Measurements from ENCODE around the gene DTNB.
A peak's percentile ranks its signal among the peaks of the same experiment; 100 is the strongest.

DTNB gene

GRCh38 chr2:25523060-25523459 lies 150.3 kb downstream of the DTNB start:
- peaks cover 29% of the 10 kb centered on the region for H3K4me1 ChIP-seq (ENCODE audit: low read length)
- no peak overlapping the region for H3K9ac ChIP-seq (ENCODE audit: low read length)
- no peak overlapping the region for H3K4me2 ChIP-seq (ENCODE audit: low read length)
- H3K36me3 ChIP-seq (replicated peaks; ENCODE audit: low read depth, low read length): no peaks in the 10 kb centered on the region
- no peaks in the 10 kb centered on the region for H3K9me3 ChIP-seq (ENCODE audit: insufficient read depth, low read length)
- H3K27ac ChIP-seq (ENCODE audit: low read length): no peak overlapping the region
- H2AFZ ChIP-seq (ENCODE audit: low read depth, low read length): no peak overlapping the region
- TF ChIP-seq CTCF (IDR thresholded peaks at IDR 0.05; ENCODE audit: low read depth, low read length) (no peak), EZH2phosphoT487 (IDR thresholded peaks at IDR 0.05; ENCODE audit: low read depth) (no peak)
- H4K20me1 ChIP-seq (ENCODE audit: insufficient read depth, low read length): no peaks in the 10 kb centered on the region
- no peak overlapping the region for H3K4me3 ChIP-seq (ENCODE audit: low read length)
- no peaks in the 10 kb centered on the region for H3K79me2 ChIP-seq (ENCODE audit: low read length)
- H3K27me3 ChIP-seq (ENCODE audit: low read depth, low read length): no peaks in the 10 kb centered on the region

GRCh38 chr2:25521665-25522387 lies 151.6 kb downstream of the DTNB start:
- H2AFZ ChIP-seq (ENCODE audit: low read depth, low read length): peak overlapping the region; percentile 66

GRCh38 chr2:25521126-25521525 lies 152.3 kb downstream of the DTNB start:
- Histone ChIP-seq H3K4me1 (ENCODE audit: low read length) (peaks cover 39% of the 10 kb centered on the region), H2AFZ (ENCODE audit: low read depth, low read length) (no peak overlapping the region), H3K4me2 (ENCODE audit: low read length) (peak overlapping the region; percentile 76), H3K4me3 (ENCODE audit: low read length) (peak overlapping the region; percentile 64), H3K36me3 (replicated peaks; ENCODE audit: low read depth, low read length) (no peaks in the 10 kb centered on the region), H3K9me3 (ENCODE audit: insufficient read depth, low read length) (no peaks in the 10 kb centered on the region), H3K27me3 (ENCODE audit: low read depth, low read length) (no peaks in the 10 kb centered on the region), H3K9ac (ENCODE audit: low read length) (peak overlapping the region; percentile 55), H3K79me2 (ENCODE audit: low read length) (no peaks in the 10 kb centered on the region), H4K20me1 (ENCODE audit: insufficient read depth, low read length) (no peaks in the 10 kb centered on the region), H3K27ac (ENCODE audit: low read length) (peak overlapping the region; percentile 70; the same call in 1 of the 2 replicates)
- no peak for TF ChIP-seq CTCF (IDR thresholded peaks at IDR 0.05; ENCODE audit: low read depth, low read length)
- no peak for TF ChIP-seq EZH2phosphoT487 (IDR thresholded peaks at IDR 0.05; ENCODE audit: low read depth)

More at GRCh38 chr2:25521665-25522387, 151.6 kb downstream of the DTNB start:
- Histone ChIP-seq H3K79me2 (ENCODE audit: low read length) (no peaks in the 10 kb centered on the region), H3K27me3 (ENCODE audit: low read depth, low read length) (no peaks in the 10 kb centered on the region), H3K4me1 (ENCODE audit: low read length) (peaks cover 37% of the 10 kb centered on the region), H3K36me3 (replicated peaks; ENCODE audit: low read depth, low read length) (no peaks in the 10 kb centered on the region), H3K9me3 (ENCODE audit: insufficient read depth, low read length) (no peaks in the 10 kb centered on the region), H3K4me3 (ENCODE audit: low read length) (peak overlapping the region; percentile 64), H3K27ac (ENCODE audit: low read length) (peak overlapping the region; percentile 70), H3K9ac (ENCODE audit: low read length) (peak overlapping the region; percentile 55), H3K4me2 (ENCODE audit: low read length) (peak overlapping the region; percentile 76), H4K20me1 (ENCODE audit: insufficient read depth, low read length) (no peaks in the 10 kb centered on the region)
- TF ChIP-seq CTCF (IDR thresholded peaks at IDR 0.05; ENCODE audit: low read depth, low read length) (peak; percentile 95), EZH2phosphoT487 (IDR thresholded peaks at IDR 0.05; ENCODE audit: low read depth) (no peak)

- no peak overlapping the region for H2AFZ ChIP-seq (ENCODE audit: low read depth, low read length)
- no peak overlapping the region for H3K4me3 ChIP-seq (ENCODE audit: low read length)
- H3K36me3 ChIP-seq (replicated peaks; ENCODE audit: low read depth, low read length): no peaks in the 10 kb centered on the region
- no peak overlapping the region for H3K9ac ChIP-seq (ENCODE audit: low read length)
- no peak for TF ChIP-seq EZH2phosphoT487 (IDR thresholded peaks at IDR 0.05; ENCODE audit: low read depth)
- no peak for TF ChIP-seq CTCF (IDR thresholded peaks at IDR 0.05; ENCODE audit: low read depth, low read length)
- no peaks in the 10 kb centered on the region for H4K20me1 ChIP-seq (ENCODE audit: insufficient read depth, low read length)
- H3K79me2 ChIP-seq (ENCODE audit: low read length): no peaks in the 10 kb centered on the region
- no peak overlapping the region for H3K4me2 ChIP-seq (ENCODE audit: low read length)
- H3K9me3 ChIP-seq (ENCODE audit: insufficient read depth, low read length): no peaks in the 10 kb centered on the region
- H3K27me3 ChIP-seq (ENCODE audit: low read depth, low read length): no peaks in the 10 kb centered on the region
- H3K4me1 ChIP-seq (ENCODE audit: low read length): peaks cover 47% of the 10 kb centered on the region
- no peak overlapping the region for H3K27ac ChIP-seq (ENCODE audit: low read length)
Observed at GRCh38 chr2:25517701-25518100, 155.7 kb downstream of the DTNB start.
